AG04450 (cell line): Measurements from ENCODE around the gene SLCO3A1. TPM values are rescaled to one million over a fixed set of nuclear protein-coding genes. Genes with fewer than 3 reads are reported as not detected.

Experiments used
- CTCF ChIA-PET: fragments of 300-600, 350-600 bp; formaldehyde crosslinking; extraction: SDS; loops from one replicate; lab custom pipeline; 2022; ENCODE audit warnings: antibody characterized with exemption, inconsistent platforms; lab: Charles Lee
- POLR2A ChIA-PET: fragments of 350-600 bp; formaldehyde crosslinking; extraction: SDS; loops from one replicate; lab custom pipeline; 2021; ENCODE audit warnings: antibody characterized with exemption, inconsistent platforms; lab: Yijun Ruan, JAX
- DNase-seq: peaks from one replicate; pipeline ENCODE4 v3.0.0-alpha.2; 2011; ENCODE audit warnings: low read depth, low spot score
- H3K27ac ChIP-seq: one replicate; pipeline ENCODE4 v1.5.1; 2012; ENCODE audit warnings: low read depth, low read length, control low read depth
- H3K27me3 ChIP-seq: one replicate; pipeline ENCODE4 v1.6.0; 2012; ENCODE audit warnings: low read length; ENCODE audit not compliant: control insufficient read depth, insufficient read depth
- H3K4me3 ChIP-seq: 2 replicates; pipeline ENCODE4 v1.5.1; 2011; ENCODE audit warnings: mild to moderate bottlenecking, low read depth, low read length, control low read depth
- H3K9me3 ChIP-seq: 2 replicates; pipeline ENCODE4 v1.5.1; 2012; ENCODE audit warnings: low read length; ENCODE audit not compliant: control insufficient read depth, insufficient read depth
- CTCF ChIP-seq: IDR thresholded peaks from 2 replicates; pipeline ENCODE4 v1.5.1; 2011; ENCODE audit warnings: low read depth, low read length, control low read depth, inconsistent platforms
- polyA plus RNA-seq: library from polyadenylated mRNA; depleted of rRNA; stranded (reverse); fragments of >200 nt; gene quantifications from 2 replicates; pipeline ENCODE4 v1.2.3, GENCODE V29; 2011

The SLCO3A1 gene
- polyA plus RNA-seq, 1 experiment = 7.6 TPM

GRCh38 chr15:92149465-92149864 lies 296.0 kb downstream of the SLCO3A1 start:
- no peak overlapping the region for H3K27ac ChIP-seq
- no peak for TF ChIP-seq CTCF
- no peak for DNase-seq
- POLR2A ChIA-PET = no interaction called here
- CTCF ChIA-PET = interaction anchor here (1.2 kb wide), 1 partner anchor 52 kb away, joined by 3 read pairs; no protein-coding TSS in a partner anchor
- no peak overlapping the region for H3K4me3 ChIP-seq
- no peaks in the 10 kb centered on the region for H3K27me3 ChIP-seq
- no peaks in the 10 kb centered on the region for H3K9me3 ChIP-seq

- H3K27ac ChIP-seq = no peak overlapping the region
- no peak overlapping the region for H3K4me3 ChIP-seq
- DNase-seq = no peak
- no peaks in the 10 kb centered on the region for H3K9me3 ChIP-seq
- ChIA-PET POLR2A (no interaction called here), CTCF (no interaction called here)
- no peak for TF ChIP-seq CTCF
- H3K27me3 ChIP-seq = no peaks in the 10 kb centered on the region
Observed at GRCh38 chr15:92151168-92151567, 297.7 kb downstream of the SLCO3A1 start.

DNA sequence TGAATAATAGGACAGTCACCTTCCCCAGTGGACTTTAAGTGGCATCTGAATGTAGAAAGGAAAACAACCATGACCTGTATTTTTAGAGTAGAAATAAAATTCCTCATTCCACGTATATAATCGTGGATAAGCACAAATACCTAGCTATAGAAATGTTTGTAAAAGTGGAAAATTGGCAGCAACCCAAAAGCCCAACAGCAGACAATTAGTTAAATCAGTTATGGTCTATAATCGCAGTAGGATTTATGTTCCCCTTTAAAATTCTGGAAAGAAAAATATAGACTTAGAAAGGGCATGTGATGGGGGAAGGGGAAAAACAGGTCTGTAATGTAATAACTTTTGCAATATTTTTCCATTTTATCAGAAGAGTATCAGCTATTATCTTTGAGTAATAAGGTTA lies 298.2 kb downstream of the SLCO3A1 start:
- POLR2A ChIA-PET = no interaction called here

DNA sequence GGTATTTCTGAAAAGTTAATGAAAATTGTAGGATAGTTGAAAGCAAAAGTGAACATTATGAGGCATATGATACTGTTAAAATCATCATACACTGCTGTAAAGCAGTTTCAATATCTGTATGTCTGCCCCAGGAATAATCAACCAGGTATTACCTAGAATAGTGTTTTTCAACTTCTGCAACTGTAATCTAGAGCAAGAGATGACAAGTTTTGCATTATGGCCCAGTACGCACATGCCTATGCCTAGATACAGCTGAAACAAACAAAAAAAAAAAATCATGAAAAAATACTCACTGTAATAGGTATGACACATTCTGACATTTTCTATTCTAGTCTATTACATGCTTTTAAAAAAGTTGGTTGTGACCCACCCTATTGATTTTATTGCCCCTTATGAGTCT lies 299.5 kb downstream of the SLCO3A1 start:
- DNase-seq = no peak
- H3K27me3 ChIP-seq = no peaks in the 10 kb centered on the region
- ChIA-PET POLR2A (no interaction called here), CTCF (no interaction called here)
- H3K9me3 ChIP-seq = no peaks in the 10 kb centered on the region
- no peak overlapping the region for H3K27ac ChIP-seq
- no peak for TF ChIP-seq CTCF
- no peak overlapping the region for H3K4me3 ChIP-seq

More for the DNA sequence above, 298.2 kb downstream of the SLCO3A1 start:
- Histone ChIP-seq H3K27ac (no peak overlapping the region), H3K9me3 (no peaks in the 10 kb centered on the region), H3K27me3 (no peaks in the 10 kb centered on the region), H3K4me3 (no peak overlapping the region)
- DNase-seq = no peak
- CTCF ChIA-PET = no interaction called here
- TF ChIP-seq CTCF = no peak

DNA sequence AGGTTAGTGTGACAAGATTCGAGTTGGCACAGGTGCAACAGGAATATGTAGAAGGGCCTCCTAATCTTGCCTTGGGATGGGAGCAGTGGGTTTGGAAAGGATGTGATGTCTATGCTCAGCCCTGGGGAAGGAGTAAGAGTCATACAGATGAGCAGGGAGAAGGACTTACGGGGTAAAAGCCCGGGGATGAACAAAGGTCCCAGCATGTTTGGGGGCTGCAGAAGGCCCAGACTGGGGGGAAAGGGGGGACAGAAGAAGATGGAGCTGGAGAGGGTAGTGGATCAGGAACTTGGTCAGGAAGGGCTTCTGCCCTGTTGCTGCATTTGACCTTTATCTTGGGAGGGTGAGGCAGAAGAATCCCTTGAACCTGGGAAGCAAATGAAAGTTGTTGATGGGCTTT lies 300.1 kb downstream of the SLCO3A1 start:
- no peak for TF ChIP-seq CTCF
- CTCF ChIA-PET = no interaction called here
- no peak for DNase-seq

More for the DNA sequence above, 300.1 kb downstream of the SLCO3A1 start:
- Histone ChIP-seq H3K27ac (no peak overlapping the region), H3K27me3 (no peaks in the 10 kb centered on the region), H3K4me3 (no peak overlapping the region), H3K9me3 (no peaks in the 10 kb centered on the region)
- POLR2A ChIA-PET = no interaction called here
